DMS53 (cell line): ENCODE data around the gene PHF5A.
"Not testable (repeated sequence)": the region's sequence is repeated elsewhere in the genome, so short reads cannot be mapped to it uniquely, and the experiment has no call there.

Source experiments
- DNase-seq: peaks from one replicate; lab custom pipeline; 2025; lab: John Stamatoyannopoulos, UW

Gene PHF5A

DNA sequence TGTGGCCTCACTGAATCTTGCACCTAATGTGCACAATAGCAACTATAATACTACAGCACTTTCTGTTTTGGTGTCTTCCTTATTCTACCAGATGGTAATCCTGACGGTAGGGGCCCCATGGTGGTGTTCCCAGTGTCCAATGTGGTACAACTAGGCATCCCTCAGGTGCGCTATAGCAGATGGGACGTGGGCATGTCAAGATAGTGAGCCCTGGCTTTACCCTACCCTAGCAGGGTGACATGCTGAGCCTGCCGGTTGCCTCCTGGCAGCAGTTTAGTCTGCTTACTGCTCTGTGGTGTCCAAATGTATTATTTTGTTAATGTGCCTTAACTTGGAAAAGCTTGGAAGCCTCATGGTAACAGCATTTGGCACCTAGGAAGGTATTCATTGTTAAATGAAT is 19.6 kb upstream of the PHF5A start:
- DNase-seq = no peak

DNA sequence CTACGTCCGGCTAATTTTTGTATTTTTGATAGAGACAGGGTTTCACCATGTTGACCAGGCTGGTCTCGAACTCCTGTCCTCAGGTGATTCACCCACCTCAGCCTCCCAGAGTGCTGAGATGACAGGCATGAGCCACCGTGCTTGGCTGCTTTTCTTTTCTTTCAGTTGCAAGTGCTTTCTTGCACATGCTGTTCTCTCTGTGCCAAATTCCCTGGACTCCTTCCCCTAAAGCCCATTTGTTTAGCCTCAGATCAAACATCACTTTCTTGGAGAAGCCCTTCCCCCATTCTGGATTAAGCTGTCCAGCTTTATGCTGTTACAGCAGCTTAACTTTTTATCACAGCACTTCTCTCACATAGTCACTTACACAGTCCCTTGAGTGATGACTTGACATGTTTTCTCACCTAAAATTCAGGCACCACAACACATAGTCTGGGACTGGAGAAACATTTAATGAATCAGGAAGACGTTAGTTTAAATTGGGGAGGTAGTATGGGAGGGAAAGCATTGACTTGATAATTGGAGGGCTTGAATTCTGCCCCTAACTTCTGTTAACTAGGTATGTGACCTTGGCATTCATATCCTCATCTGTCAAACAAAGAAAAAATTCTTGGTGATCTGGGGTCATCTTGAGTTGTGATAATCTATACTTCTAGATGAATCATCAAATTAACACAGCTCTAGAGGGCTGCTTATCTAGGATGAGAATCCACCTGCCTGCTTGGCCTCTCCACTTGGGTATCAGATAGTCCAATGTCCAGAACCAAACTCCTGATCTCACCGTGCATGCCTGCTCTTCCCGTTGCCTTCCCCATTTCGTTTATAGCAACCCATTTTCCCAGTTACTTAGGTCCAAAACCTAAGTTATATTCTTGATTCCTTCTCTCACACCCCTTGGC is 18.8 kb upstream of the PHF5A start:
- no peak for DNase-seq

DNA sequence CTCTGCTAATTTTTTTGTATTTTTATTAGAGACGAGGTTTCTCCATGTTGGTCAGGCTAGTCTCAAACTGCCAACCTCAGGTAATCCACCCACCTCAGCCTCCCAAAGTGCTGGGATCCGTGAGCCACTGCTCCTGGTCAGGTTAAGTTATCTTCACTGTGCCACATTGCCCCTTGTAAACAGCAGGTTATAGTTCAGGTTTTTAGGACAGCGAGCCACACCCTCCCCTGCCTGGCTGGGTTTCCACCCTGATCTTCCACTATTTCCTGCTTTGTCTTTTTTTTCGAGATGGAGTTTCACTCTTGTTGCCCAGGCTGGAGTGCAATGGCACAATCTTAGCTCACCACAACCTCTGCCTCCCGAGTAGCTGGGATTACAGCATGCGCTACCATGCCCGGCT is 16.5 kb upstream of the PHF5A start:
- DNase-seq = no peak

DNA sequence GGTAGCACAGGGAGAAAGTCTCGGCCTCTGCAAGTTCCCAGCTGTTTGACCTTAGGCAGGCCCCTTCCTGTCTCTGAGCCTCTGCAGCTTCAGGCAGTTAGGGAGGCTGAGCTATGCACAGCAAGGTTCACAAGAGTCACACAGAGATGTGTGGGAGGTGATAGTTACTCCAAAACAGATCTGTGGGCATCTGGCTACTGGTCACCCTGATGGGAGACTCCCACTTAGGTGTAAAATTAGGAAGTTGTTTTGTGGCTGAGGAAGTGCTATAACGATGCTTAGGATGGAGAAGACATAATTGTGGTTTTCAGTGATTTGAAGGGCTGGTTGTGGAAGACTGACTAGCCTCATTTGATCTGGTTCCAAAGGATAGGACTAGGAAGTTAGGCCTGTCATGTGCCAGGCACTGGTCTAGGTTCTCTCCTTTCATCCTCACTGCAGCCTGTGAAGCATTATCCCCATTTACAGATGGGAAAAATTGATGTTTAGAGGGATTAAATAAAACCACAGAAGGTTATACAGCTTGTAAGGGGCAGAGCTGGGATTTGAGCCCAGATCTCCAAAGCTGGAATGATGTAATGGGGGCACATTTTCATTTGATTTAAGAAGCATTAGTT is 13.9 kb upstream of the PHF5A start:
- no peak for DNase-seq

DNA sequence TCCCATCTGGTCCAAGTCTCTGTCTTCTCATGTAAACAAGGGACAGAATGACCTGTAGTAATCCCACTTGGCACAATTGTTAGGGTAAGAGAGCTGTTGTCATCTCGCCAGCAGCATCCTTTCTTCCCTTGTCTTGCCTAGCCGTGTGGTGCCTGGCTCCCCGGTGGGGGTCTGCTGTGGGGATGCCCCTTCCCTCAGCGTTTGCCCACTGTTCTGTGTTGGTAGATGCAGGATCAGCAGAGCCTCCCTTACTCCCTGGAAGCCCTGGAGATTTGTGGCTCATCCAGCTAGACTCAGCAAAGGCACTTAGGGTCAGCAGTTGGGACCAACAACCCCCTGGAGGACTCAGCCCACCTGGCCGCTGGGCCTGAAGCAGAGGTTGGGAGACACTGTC is 13.4 kb upstream of the PHF5A start:
- no peak for DNase-seq

DNA sequence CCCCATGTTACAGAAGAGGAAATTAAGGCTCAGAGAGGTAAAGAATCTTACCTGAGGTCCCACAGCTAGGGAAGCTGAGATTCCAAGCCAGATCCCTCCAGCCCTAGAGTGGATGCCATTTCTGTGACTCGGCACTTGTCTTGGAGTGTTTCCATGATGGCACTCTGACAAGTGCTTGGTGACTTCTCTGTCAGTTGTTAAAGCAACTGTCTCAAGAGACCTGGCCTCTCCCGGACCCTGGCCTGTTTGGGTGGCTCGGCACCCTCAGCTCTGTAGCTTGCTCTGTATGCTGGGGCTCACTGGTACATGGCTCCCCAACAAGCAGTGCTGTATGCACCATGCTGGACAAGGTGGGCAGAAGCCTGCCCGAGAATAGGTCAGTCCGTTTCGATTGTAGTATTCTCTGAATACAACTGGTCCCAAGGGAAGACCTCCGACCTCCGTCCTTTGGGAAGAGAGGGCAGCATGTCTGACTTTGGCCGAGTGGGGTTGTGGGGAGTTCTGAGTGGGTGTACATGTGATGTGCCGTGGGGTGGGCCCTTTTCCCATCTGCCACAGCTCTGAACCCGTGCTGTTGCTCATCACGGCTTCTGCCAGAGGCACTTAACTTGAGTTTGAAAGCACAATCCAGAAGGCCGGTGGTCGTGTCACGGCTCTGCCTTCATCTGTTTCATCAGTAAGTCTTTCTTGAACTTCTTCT is 12.8 kb upstream of the PHF5A start:
- peak; percentile 2 for DNase-seq

DNA sequence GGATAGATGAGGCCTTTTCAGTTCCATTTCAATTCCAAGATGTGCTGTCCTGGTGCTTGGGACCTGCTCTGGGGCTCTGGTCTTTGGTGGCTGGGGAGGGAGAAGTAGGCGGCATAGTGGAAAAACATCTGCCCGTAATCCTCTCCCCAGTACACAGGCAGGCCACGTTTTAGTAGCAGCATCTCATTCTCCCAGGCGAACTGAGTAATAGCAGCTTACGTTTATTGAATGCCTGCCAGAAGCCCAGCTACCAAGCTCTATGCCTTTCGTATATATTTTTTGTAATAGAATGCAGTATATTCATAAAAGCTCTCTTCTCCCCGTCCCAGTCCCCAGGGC is 11.9 kb upstream of the PHF5A start:
- DNase-seq = no peak

DNA sequence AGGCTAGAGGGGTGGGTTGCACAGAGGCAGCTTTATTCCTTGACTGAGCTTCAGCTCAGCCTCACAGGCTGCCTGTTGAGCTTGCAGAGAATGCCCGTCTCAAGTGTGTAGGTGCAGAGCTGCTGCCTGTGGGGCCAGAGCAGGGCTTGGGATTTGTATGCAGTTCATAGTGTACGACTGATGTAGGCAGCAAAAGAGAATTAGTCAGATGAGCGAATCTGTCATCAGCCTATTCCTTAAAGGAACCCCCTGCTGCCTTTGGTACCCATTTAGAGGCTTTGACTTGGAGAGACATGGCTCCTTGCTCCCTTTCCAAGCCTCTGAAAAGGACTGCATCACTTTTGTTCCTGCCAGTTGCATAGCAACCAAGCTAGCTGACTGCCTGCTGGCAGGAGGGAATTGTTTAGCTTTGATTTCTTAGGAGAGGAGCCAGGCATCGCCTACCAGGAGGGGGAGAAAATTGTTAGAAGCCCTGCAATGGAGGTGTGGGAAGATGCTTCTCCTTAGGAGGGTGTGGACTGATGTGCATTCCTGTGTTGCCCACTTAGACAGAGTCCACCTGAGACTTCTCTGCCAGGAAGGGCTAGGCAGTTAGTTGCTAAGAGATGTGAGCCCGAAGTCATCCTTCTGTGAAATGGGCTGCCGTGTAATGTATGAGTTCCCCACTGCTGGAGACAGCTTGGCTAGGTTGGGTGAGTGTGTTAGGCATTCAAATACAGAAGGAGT is 11.3 kb upstream of the PHF5A start:
- peak; percentile 5 for DNase-seq

DNA sequence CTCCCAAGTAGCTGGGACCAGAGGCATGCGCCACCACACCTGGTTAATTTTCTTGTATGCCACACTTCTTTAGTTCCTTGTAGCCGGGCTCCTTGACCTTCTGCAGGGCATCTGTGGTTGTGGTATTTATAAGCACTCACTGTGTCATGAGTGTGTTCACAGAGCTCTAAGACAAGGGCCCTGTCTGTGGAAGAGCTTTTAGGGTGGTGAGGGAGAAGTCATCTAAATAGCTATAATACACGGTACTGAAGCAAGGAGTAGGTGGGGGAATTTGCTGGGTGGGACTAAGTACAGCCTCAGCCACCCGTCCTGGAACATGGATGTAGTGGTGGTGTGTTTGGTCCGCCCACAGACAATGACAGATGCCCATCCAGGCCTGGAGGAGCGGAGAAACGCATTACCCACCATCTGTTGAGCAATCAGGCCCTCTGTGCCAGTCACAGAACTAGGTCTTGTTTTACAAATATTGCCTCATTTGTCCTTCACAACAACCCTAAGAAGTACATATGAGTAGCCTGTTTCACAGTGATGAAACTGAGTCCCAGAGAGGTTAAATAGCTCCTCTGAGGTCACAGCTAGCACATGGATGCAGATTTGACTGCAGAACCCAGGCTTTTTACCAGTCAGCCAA is 10.5 kb upstream of the PHF5A start:
- no peak for DNase-seq

DNA sequence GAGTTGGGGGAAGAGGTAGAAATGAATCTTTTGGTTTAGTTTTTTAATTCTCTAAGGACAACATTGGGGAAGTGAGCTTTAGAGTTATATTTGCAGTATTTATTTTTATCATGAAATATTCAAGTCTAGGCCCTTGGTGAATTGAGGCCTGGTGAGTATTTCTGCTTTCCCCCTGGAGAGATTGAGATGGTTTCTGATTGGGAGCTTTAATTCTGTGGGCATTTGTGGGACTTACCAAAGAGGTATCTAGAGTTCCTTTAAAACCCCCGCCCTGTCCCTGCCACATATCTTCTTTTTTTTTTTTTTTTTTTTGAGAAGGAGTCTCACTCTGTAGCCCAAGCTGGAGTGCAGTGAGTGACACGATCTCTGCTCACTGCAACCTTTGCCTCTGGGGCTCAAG is 10.0 kb upstream of the PHF5A start:
- no peak for DNase-seq

DNA sequence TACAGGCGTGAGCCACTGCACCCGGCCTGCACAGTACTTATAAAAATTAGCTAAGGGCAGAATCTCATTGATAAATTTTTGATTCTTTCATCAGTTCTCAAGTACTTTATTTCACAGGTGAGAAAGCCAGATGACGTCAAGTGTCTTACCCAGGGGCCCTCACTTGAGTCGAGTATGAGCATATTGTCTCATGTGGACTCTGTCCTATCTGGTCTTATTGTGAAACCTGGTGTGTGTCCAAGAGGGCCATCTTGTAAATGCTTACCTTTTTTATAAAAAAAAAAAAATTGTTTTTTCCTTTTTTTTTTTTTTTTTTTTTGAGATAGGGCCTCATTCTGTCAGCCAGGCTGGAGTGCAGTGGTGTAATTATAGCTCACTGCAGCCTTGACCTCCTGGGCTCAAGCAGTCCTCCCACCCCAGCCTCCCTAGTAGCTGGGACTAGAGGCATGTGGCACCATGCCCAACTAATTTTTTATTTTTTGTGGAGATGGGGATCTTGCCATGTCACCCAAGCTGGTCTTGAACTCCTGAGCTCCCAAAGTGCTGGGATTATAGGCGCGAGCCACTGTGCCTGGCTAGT is 6.5 kb upstream of the PHF5A start:
- no peak for DNase-seq

DNA sequence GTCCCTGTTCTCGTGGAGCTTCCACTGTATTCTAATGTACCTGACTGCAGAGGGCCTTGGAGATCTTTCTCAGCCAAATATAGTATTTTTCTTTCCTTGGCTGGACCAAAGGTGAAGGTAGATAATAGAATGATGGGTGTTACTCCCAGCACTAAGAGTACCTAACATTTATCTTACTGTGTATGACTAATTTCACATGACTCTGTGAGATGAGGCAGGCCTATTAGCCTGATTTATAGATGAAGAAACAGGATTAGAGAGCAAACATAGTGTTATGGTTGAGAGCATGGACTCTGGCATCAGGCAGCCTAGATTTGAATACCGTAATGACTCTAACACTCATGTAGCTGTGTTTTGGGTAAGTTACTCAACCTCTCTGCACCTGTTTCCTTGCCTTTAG is 3.1 kb upstream of the PHF5A start:
- no peak for DNase-seq

DNA sequence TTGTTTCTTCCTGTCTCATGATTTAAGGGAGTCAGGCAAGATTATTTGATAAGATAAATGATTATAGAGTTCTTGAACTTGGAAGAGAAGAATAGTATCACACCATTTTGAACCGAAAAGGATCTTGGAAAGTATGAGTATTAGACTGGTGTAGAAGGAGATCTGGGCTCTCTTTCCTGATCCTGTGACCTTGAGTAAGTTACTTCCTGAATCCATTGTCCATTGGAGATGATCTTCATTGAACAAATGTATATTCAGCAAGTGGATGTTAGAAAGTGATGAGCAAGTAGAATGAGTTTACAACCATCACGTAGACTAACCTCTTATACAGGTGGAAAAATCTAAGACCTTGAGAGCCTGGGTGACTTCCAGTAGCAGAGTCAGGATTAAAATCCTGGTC is 2.4 kb upstream of the PHF5A start:
- DNase-seq = no peak

DNA sequence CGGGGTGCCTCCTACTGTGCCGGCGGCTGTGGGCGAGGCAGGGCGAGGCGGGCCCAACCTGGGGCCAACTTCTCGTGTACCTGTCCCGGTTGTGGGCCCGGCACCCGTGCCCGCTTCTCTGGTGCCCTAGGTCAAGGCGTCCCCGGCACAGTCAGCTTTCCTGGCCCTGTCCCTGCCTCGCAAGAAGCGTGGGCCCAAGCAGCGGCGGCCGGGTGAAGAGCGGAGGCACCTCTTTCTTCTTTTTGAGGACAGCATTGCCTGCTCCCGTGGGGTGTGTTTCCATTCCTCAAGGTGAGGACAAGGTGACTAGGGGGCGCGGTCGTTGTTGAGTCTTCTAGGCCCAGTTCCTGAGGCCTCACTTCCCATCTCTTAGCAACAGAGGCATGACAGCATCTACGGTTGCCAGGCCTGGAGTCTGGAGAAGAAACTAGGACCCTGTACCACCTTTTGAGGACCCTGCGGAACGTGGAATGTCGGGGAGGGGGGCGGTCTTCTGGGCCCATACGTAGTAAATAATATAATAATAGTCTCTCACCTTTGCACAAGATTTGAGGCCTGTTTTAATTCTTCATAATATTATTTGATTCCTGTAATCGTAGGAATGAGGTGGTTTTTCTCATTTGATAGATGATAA is 843 bp upstream of the PHF5A start:
- DNase-seq = peak; percentile 62

DNA sequence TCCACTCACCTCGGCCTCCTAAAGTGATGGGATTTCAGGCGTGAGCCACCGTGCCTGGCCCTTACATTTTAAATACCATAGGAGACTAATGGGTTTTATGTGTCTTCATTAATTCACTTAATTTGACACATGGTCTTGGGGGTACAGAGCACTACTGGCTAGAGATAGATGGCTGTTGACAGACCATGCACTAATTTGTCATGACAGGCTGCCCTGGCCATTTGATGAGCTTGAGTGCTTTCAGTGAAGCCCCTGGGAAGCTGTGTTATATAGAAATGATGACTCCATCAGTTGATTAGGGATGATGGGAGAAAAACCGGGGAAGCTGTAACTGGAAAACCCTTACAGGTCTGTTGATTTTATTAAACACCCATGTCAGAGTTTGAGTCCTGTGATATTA is 6.6 kb downstream of the PHF5A start:
- no peak for DNase-seq

DNA sequence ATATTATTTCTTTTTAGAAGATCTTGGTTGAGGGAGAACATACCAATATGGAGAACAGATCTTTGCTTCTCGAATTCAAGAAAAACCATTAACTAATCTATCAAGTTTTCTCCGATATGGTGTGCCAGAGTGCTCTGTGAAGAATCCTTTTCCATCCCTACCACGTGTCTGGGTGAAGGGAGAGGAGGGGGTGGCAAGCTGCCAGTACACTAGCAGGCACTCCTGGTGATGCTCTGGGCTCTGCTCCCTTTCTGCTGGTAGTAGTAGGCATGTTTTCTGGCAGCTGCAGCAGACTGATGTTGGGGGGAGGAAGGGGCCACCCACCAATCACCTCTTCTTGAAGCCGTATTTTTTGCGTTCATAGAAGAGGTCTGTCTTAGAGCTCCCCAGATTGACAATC is 8.4 kb downstream of the PHF5A start:
- DNase-seq = not testable (repeated sequence)

DNA sequence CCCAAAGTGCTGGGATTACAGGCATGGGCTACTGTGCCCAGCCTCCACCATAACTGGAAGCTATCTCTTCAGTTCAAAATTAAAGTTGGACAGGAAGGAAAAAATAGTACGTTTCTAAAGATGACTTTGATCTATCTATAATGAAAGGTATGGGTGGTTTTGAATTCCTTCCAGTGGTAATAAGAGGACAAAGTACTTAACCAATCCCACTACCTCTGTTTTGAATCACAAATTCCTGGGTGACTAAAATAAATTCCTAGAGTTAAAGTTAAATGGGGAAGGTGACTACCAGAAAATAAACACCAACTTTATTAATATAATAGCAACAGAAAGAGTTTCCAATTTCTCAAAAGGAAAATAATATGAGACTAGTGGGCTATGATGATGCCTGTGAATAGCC is 9.1 kb downstream of the PHF5A start:
- no peak for DNase-seq

DNA sequence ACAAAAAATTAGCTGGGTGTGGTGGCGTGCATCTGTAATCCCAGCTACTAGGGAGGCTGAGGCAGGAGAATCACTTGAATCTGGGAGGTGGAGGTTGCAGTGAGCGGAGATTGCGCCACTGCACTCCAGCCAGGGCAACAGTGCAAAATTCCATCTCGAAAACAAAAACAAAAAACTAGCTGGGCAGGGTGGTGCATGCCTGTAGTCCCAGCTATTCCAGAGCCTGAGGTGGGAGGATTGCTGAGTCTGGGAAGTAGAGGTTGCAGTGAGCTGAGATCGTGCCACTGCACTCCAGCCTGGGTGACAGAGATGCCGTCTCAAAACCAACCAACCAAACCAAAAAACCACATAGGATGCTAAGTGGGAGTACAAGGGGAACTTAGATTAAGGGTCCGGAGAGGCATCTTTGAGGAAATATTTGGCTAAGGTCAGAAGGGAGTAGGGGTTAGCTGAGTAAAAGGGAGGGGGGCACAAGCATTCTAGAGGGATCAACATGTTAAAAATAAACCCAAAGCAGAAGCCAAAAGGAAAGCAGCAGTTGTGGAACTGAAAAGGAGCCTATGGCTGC is 10.2 kb downstream of the PHF5A start:
- DNase-seq = no peak

DNA sequence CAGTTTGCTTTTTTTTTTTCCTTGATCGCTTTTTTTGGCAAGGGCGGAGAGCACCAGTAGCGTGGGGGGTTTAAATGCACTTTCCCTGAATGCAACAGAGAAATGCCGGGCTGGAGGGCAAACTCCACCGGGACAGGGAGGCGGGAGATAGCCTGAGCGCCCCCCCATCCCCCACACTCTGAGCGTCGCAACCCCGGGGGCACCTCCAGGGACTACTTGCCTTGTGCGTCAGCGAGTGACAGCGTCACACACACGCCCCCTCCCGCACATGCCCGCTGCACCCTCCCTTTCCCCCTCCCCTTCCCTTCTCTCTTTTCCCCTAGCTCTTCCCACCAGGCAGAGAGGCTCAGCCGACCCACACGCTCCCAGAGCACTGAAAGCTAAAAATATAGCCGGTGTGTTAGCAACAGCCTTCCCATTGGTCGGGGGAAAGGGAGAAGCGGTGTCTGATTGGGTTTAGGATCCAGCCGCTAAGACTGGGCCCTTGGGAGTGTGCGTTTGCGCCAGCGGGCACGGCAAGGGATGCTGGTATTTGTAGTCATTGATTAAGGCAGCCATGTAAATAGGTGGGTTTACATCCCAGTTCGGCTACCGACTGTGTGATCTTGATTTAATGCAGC is 20.2 kb downstream of the PHF5A start:
- DNase-seq = peak; percentile 98

DNA sequence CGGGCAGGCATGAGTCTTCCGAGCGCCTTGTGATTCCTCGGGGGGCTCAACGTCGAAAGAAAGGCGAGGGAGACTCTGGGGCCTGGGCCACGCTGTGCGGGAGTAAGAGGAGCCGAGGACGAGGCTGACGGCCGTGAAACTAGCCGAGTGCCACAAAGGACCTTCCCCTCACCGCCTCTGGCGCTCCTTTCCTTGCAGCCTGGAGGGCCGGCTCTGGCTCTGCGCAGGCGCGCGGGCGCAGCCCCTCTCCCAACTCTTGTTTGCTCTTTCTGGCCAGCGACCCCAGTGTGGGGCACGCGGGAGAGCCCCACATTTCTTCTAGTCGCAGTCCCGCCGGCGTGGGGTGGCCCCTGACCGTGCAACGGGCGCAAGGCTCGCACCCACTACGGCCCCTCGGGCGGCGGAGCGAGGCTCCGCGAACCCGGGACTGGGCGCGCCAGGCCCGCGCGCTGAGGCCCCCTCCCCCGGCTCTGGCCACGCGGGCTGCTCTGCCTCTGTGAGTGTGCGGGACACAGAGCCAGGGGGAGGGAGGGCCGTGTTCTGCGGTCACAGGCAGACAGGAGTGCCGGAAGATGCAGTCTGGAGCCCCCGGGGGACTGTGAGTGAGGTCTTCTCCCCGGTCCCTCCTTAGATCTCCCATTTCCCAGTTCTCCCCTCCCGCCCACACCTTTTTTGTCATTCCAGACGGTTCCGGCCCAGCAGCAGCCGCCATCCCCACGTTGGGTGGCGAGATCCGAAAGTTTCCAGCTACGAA is 20.9 kb downstream of the PHF5A start:
- DNase-seq = peak; percentile 82
